GM21576 (cell line): Measurements from ENCODE around the gene SCD.
A peak's percentile ranks its signal among the peaks of the same experiment; 100 is the strongest.
"Not testable (repeated sequence)": the region's sequence is repeated elsewhere in the genome, so short reads cannot be mapped to it uniquely, and the experiment has no call there.

Experiments
- ATAC-seq: cut with Tn5 transposase; IDR thresholded peaks from one replicate; pipeline ENCODE4 v1.9.1; 2021; ENCODE audit warnings: mild to moderate bottlenecking, moderate library complexity; ENCODE audit not compliant: unreplicated experiment

SCD gene

DNA sequence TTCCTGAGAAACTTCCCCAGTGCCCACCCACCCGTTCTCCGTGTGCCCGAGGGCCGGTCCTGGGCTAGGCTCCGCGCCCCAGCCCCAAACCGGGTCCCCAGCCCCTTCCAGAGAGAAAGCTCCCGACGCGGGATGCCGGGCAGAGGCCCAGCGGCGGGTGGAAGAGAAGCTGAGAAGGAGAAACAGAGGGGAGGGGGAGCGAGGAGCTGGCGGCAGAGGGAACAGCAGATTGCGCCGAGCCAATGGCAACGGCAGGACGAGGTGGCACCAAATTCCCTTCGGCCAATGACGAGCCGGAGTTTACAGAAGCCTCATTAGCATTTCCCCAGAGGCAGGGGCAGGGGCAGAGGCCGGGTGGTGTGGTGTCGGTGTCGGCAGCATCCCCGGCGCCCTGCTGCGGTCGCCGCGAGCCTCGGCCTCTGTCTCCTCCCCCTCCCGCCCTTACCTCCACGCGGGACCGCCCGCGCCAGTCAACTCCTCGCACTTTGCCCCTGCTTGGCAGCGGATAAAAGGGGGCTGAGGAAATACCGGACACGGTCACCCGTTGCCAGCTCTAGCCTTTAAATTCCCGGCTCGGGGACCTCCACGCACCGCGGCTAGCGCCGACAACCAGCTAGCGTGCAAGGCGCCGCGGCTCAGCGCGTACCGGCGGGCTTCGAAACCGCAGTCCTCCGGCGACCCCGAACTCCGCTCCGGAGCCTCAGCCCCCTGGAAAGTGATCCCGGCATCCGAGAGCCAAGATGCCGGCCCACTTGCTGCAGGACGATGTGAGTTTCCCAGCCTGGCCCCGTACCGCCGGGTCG is at the start of gene SCD:
Gene SCD (plus strand): TSS at position 469 of the 803 bp plus-strand sequence. CDS start 272 bp downstream, at position 741.
- ATAC-seq: peak; percentile 89

DNA sequence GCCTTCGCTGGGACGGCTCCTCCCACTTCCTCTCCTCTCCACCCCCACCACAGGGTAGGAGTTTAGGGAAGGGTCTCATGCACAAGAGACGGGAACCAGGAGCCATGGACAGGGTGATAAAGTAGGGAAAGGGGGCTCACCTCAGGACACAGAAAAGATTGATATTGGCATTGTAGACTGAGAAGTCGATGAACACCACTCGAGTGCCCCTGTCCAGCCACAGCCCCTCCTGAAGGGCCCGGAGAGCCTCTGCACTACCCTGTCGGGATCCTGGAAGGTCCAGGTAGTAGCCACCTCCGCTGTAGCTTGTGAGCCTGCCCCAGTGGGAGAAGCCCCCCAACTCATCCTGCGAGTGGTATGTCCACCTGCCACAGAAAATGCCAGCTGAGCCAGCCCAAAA is 49.8 kb upstream of the SCD start:
- ATAC-seq: no peak

- not testable (repeated sequence) for ATAC-seq
Observed at GRCh38 chr10:100301123-100301522, 45.9 kb upstream of the SCD start.

- no peak for ATAC-seq
Observed at GRCh38 chr10:100303724-100304319, 43.2 kb upstream of the SCD start.

- ATAC-seq: no peak
Observed at GRCh38 chr10:100304414-100304813, 42.6 kb upstream of the SCD start.

GRCh38 chr10:100306861-100307260 is 40.2 kb upstream of the SCD start:
- ATAC-seq: no peak

DNA sequence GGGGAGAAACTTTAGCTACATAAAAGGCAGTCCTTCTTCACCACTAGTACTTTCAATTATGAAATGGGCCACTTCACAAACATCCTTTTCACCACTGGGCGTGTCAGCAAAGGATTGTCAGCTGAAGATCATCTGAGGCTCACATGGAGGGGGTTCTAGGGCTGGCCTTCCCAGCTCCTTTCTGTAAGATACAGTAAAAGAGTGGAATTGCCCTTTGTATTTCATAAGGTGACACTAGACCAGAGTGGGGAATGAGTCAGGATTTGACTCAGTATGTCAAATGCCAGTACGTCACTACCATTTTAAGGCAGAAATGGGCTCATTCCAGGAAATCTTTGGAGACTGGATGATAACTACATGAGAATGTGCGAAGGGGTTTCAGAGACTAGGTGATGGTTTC is 39.3 kb upstream of the SCD start:
- no peak for ATAC-seq

- ATAC-seq: no peak
Observed at GRCh38 chr10:100311298-100311697, 35.7 kb upstream of the SCD start.

DNA sequence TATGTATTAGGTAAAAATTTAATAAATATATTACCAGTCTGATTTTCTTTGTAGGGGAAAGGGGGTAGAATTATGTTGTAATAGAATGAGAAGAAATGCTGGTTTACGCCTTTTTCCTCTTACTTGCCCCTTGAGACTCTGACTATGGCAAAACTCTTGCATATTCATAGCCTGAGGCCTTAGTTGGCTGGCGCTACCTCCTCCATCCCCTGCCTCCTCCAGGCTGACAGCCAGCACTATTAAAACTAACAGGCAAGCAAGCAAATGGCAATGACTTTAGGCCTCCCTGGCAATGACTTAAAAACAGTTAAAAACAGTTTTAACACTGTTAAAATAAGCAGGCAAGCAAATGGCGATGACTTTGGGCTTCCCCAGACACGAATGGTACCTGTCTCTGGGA is 31.4 kb upstream of the SCD start:
- no peak for ATAC-seq

GRCh38 chr10:100318207-100318606 is 28.8 kb upstream of the SCD start:
- no peak for ATAC-seq

DNA sequence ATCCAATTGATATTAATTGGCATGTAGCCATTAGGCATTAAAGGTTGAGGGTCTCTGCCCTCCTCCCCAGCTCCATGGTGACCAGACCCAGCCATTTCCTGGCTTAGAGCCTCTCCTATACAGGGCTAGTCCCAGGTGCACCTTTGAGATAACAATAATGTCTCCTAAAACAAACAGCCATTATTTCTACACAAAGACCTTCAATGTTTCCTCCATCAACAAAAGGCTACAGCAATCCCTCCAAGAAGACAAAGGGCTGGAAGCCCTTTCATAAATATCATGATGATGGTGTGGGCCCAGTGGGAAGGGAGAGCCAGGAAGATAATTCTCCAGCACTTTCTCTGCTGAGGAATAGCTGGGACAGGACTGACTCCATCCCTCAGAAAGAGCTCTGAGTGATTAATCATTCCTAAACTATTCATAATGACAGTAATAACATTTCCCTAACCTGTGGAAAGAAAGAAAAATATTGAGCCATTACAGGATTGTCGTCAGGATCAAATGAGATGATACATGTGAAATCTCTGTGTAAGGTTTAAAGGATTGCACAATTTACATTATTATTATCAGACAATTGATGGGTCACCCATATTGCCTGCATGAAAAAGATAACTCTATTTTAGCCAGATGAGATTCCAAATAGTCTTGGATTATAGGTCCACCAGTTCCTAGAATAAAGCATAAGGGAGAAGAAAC is 27.2 kb upstream of the SCD start:
- no peak for ATAC-seq

DNA sequence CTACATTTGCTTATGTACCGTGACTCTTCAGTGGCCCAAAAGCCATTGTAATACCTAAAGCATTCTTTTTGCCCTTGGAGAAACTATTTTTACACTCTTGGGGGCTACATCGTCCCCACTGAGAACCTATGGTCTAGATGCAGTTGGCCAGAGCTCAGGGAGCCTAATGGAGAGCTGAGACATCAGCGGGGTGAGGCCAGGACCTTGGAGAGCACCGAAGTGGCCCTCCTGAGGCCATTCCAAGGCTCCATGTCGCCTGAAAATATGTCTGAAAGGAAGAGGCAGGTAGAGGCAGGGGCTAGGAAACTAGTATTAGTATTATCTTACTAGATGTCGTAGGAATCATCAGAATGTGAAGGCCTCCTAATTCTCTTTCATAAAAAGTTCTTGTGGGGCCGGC is 21.9 kb upstream of the SCD start:
- no peak for ATAC-seq

GRCh38 chr10:100327007-100327717 is 19.9 kb upstream of the SCD start:
- ATAC-seq: peak; percentile 97

DNA sequence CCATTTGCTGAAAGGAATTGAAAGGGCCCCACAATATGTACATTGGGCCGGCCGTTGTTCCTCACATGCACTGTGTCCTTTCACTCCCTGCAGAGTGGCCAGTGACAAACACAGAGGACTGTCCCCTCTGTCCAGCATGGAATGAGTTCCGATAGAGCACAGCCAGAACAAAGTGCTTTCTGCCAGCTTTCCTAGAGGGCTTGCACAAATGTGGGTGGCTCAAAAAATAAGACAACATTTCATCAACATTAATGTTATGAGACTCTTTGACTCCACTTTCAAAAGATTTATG is 19.4 kb upstream of the SCD start:
- no peak for ATAC-seq

- no peak for ATAC-seq
Observed at GRCh38 chr10:100328198-100328597, 18.8 kb upstream of the SCD start.

DNA sequence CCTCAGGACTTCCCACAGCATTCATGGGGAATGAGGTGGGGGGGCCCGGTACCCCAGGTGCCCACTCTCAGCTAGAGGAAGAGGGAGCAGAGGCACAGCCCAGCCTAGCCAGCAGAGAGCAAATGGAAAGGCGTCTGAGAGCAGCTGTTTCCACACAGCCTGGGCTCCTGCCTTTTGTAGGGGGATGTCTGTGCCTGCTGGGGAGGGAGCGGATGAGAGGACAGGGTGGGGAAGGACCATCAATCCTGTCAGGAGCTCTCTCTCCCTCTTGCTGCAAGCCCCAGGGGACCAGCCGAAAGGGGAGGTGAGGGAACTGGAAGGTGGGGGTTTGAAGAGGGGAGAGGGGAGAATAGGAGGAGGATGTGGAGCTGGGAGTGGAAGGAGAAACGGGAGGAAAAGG is 17.0 kb upstream of the SCD start, which contains the start of gene PKD2L1:
Gene PKD2L1 (minus strand): TSS at position 150 of the 400 bp plus-strand sequence. CDS start 125 bp downstream, at position 25.
- ATAC-seq: no peak

- no peak for ATAC-seq
Observed at GRCh38 chr10:100333106-100333505, 13.9 kb upstream of the SCD start.

- no peak for ATAC-seq
Observed at GRCh38 chr10:100333661-100334440, 13.2 kb upstream of the SCD start.

GRCh38 chr10:100334762-100335161 is 12.3 kb upstream of the SCD start:
- no peak for ATAC-seq

- ATAC-seq: no peak
Observed at GRCh38 chr10:100338434-100339036, 8.5 kb upstream of the SCD start.
